OCI-LY1 (cell line): ENCODE measurements around the gene CRMP1.

ENCODE experiments used
- H2AFZ ChIP-seq: fragments of 200-600 bp; sonication (generic), shearing (Covaris generic); 2 replicates; pipeline ENCODE4 v1.6.0; 2014; ENCODE audit warnings: antibody characterized with exemption, mild to moderate bottlenecking, low read length
- H3F3A ChIP-seq: fragments of 200-600 bp; sonication (generic), shearing (Covaris generic); 2 replicates; pipeline ENCODE4 v1.6.0; 2014; ENCODE audit warnings: mild to moderate bottlenecking, antibody characterized with exemption, low read length, moderate library complexity; ENCODE audit not compliant: insufficient read depth
- H3K27ac ChIP-seq: fragments of 200-600 bp; sonication (generic); 2 replicates; pipeline ENCODE4 v1.5.1; 2014; ENCODE audit warnings: low read length, mixed run types, mild to moderate bottlenecking, low read depth; ENCODE audit not compliant: poor library complexity, severe bottlenecking
- H3K27me3 ChIP-seq: fragments of 200-600 bp; sonication (generic); 2 replicates; pipeline ENCODE4 v1.6.0; 2014; ENCODE audit warnings: antibody characterized with exemption, mild to moderate bottlenecking, low read length, moderate library complexity; ENCODE audit not compliant: insufficient read depth
- H3K36me3 ChIP-seq: fragments of 200-600 bp; sonication (generic); 2 replicates; pipeline ENCODE4 v1.6.1; 2014; ENCODE audit warnings: mild to moderate bottlenecking, antibody characterized with exemption, low read length, moderate library complexity, mixed read lengths; ENCODE audit not compliant: insufficient read depth
- H3K4me1 ChIP-seq: fragments of 200-600 bp; sonication (generic); 2 replicates; pipeline ENCODE4 v1.5.1; 2014; ENCODE audit warnings: mild to moderate bottlenecking, low read length, moderate library complexity; ENCODE audit not compliant: insufficient read depth, severe bottlenecking
- H3K4me2 ChIP-seq: fragments of 200-600 bp; sonication (generic), shearing (Covaris generic); 2 replicates; pipeline ENCODE4 v1.6.1; 2014; ENCODE audit warnings: low read length
- H3K4me3 ChIP-seq: fragments of 200-600 bp; sonication (generic); 2 replicates; pipeline ENCODE4 v1.5.1; 2014; ENCODE audit warnings: low read length, low read depth, mild to moderate bottlenecking, mixed read lengths; ENCODE audit not compliant: poor library complexity, severe bottlenecking
- H3K79me2 ChIP-seq: fragments of 200-600 bp; shearing (Covaris generic); 2 replicates; pipeline ENCODE4 v1.6.1; 2016; ENCODE audit warnings: mixed run types, low read length, mixed read lengths; ENCODE audit not compliant: insufficient read depth
- H3K9ac ChIP-seq: fragments of 200-600 bp; sonication (generic), shearing (Covaris generic); 2 replicates; pipeline ENCODE4 v1.6.1; 2014; ENCODE audit warnings: mild to moderate bottlenecking, low read length, mixed read lengths
- H3K9me2 ChIP-seq: fragments of 200-600 bp; sonication (generic), shearing (Covaris generic); 2 replicates; pipeline ENCODE4 v1.6.1; 2014; ENCODE audit warnings: low read depth, mild to moderate bottlenecking, low read length, mixed read lengths
- H3K9me3 ChIP-seq: fragments of 200-600 bp; shearing (Covaris generic); 2 replicates; pipeline ENCODE4 v1.6.1; 2014; ENCODE audit warnings: low read length, mixed read lengths
- H4K20me1 ChIP-seq: fragments of 200-600 bp; sonication (generic), shearing (Covaris generic); 2 replicates; pipeline ENCODE4 v1.6.0; 2016; ENCODE audit warnings: mild to moderate bottlenecking, low read length; ENCODE audit not compliant: insufficient read depth
- CTCF ChIP-seq: fragments of 200-600 bp; sonication (generic), shearing (Covaris generic); IDR thresholded peaks from 2 replicates; pipeline ENCODE4 v1.5.1; 2017; ENCODE audit warnings: mild to moderate bottlenecking, antibody characterized with exemption, low read length, moderate library complexity, mixed read lengths
- EZH2 ChIP-seq: fragments of 200-600 bp; sonication (generic), shearing (Covaris generic); IDR thresholded peaks from 2 replicates; pipeline ENCODE4 v1.8.0; 2017; ENCODE audit warnings: borderline replicate concordance, mixed run types, mild to moderate bottlenecking, antibody characterized with exemption, low read length, moderate library complexity, mixed read lengths

The CRMP1 gene

DNA sequence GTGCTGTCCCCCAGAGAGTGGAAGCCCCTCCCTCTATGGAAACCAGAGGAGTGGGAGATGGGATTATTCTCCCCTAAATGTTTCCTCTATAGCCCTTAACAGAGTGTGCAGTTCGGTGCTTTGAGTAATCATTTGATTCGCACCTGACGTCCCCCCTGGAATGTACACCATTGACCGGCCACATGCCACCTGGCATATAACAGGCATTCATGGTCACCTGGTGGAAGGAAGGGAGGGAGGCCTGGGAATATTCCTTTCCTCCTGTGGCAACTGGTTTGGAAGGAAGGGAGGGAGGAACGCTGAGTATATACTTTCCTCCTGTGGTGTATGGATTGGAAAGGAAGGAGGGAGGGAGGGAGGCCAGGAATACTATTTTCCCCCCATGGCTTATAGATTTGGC is 77.2 kb downstream of the CRMP1 start:
- Histone ChIP-seq H3K9me3 (no peaks in the 10 kb centered on the region), H3K9ac (no peak overlapping the region), H3K4me2 (no peak overlapping the region), H3K79me2 (no peaks in the 10 kb centered on the region), H2AFZ (no peak overlapping the region), H3K9me2 (no peaks in the 10 kb centered on the region), H3K4me3 (no peak overlapping the region), H4K20me1 (no peaks in the 10 kb centered on the region), H3K27me3 (no peaks in the 10 kb centered on the region), H3K36me3 (no peaks in the 10 kb centered on the region), H3K27ac (no peak overlapping the region), H3K4me1 (no peaks in the 10 kb centered on the region), H3F3A (no peaks in the 10 kb centered on the region)
- TF ChIP-seq CTCF, result no peak
- no peak for TF ChIP-seq EZH2

- Histone ChIP-seq H3K4me1 (no peaks in the 10 kb centered on the region), H3K36me3 (no peaks in the 10 kb centered on the region; the same call in 1 of the 2 replicates), H3K9me3 (no peaks in the 10 kb centered on the region), H3K4me2 (no peak overlapping the region), H2AFZ (no peak overlapping the region), H3F3A (no peaks in the 10 kb centered on the region), H3K27me3 (no peaks in the 10 kb centered on the region), H3K9ac (no peak overlapping the region), H3K79me2 (no peaks in the 10 kb centered on the region), H3K4me3 (no peak overlapping the region), H4K20me1 (no peaks in the 10 kb centered on the region), H3K27ac (no peak overlapping the region), H3K9me2 (no peaks in the 10 kb centered on the region)
- TF ChIP-seq EZH2, result no peak
- no peak for TF ChIP-seq CTCF
Measured at GRCh38 chr4:5814421-5814820, 78.5 kb downstream of the CRMP1 start.

DNA sequence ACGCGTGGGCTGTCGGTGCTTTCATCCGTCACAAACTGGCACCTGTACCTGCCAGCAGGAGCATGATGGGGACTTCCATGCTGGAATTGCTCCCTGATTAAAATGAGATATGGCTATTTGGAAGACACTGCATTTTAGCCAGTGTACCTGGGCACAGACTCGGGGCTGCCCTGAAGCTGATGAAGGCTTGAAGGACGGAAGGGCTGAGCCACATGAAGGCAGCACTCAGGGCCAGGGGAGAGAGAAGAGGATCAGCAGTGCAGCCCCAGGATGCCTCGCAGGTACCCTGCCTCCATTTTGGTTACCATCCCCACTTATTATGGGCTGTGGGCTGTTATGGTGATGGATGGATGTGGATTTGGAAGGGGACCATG is 79.0 kb downstream of the CRMP1 start:
- Histone ChIP-seq H3K4me3 (no peak overlapping the region), H3K4me1 (no peaks in the 10 kb centered on the region), H2AFZ (no peak overlapping the region), H3F3A (no peaks in the 10 kb centered on the region), H4K20me1 (no peaks in the 10 kb centered on the region), H3K27ac (no peak overlapping the region), H3K79me2 (no peaks in the 10 kb centered on the region), H3K36me3 (peaks cover under 1% of the 10 kb centered on the region; the same call in 1 of the 2 replicates), H3K9me3 (no peaks in the 10 kb centered on the region), H3K4me2 (no peak overlapping the region), H3K27me3 (no peaks in the 10 kb centered on the region), H3K9ac (no peak overlapping the region), H3K9me2 (no peaks in the 10 kb centered on the region)
- no peak for TF ChIP-seq CTCF
- TF ChIP-seq EZH2, result no peak
